CD4-positive, alpha-beta T cell treated with Interleukin-15 for 1 hour (primary cell): ENCODE results near the gene BRINP3.

ENCODE experiments used
- DNase-seq: peaks from one replicate; pipeline ENCODE4 v3.0.0-alpha.2; 2020

BRINP3 gene

GRCh38 chr1:190098107-190098506 is 379.6 kb downstream of the BRINP3 start:
- no peak for DNase-seq

GRCh38 chr1:190095596-190095995 is 382.1 kb downstream of the BRINP3 start:
- no peak for DNase-seq

GRCh38 chr1:190084552-190084951 is 393.1 kb downstream of the BRINP3 start:
- DNase-seq, result no peak

- DNase-seq, result no peak
These were observed 409.4 kb downstream of the BRINP3 start for GRCh38 chr1:190068304-190068703.

GRCh38 chr1:190067592-190067991 is 410.1 kb downstream of the BRINP3 start:
- no peak for DNase-seq

GRCh38 chr1:190066011-190066410 is 411.7 kb downstream of the BRINP3 start:
- DNase-seq, result no peak

- no peak for DNase-seq
These were observed 428.4 kb downstream of the BRINP3 start for GRCh38 chr1:190049314-190049713.
